HG02642 (cell line): ENCODE measurements around the gene KITLG.
"Not testable (repeated sequence)": the region's sequence is repeated elsewhere in the genome, so short reads cannot be mapped to it uniquely, and the experiment has no call there.

Experiments
- ATAC-seq: cut with Tn5 transposase; IDR thresholded peaks from one replicate; pipeline ENCODE4 v1.9.1; 2021; ENCODE audit warnings: mild to moderate bottlenecking; ENCODE audit not compliant: unreplicated experiment, poor library complexity

Gene KITLG

DNA sequence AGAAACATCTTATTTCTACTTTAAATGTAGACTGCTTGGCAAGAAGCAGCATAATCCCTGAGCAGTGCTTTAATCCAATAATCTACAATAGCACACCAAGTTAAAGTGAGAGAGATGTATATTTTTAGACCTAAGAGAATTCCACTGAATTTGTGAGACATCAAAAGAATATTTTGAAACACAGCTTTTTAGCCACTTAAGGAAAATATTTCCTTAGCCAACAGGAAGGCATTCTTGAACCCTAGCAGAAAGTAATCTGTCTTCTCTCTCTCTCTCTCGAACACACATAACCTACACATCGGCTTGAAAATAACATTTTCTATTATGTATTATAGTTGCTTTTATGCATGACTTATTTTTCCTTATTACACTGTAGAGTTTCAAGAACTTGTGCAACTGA is 34.0 kb downstream of the KITLG start:
- no peak for ATAC-seq

DNA sequence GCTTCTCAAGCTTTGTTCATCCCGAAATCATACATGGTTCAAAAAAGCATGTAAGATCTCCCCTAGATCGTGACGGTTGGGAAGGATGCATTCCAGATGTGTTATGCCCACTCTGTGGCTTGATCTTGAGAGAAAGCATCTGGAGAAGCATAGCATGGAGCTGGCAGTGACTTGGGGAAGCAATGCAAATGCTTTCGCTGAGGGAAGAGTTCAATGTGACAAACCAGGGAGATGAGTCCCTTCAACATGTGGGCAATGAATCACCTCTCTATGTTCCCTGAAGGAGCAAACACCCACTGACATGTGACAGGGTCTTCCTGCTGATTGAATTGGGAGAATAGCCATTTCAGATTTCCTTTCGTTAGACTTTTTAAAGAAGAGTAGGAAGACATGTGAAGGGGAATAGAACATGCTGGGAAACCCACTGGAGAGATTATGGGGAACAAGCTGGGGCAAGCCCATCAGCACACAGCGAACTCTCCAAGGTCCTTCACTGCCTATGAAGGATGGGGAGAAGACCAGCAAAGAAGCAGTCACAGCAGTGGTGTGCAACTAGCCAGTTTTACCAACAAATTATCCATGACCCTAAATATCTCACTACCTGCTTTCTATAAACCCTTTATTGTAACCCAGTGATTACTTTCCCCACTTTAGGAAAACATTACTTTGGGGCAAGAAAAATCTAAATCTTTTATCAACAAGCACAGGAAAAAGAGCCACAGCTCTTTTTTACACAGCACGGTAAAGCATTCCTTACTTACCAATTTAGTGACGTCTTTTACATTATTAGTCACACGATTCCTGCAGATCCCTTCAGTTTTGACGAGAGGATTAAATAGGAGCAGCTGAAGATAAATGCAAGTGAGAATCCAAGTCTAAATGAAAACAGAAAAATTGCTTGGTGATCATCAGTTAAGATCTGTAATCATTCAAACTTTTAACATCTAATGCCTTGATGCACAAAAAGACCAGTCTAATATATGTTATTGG is 35.0 kb downstream of the KITLG start:
- no peak for ATAC-seq

DNA sequence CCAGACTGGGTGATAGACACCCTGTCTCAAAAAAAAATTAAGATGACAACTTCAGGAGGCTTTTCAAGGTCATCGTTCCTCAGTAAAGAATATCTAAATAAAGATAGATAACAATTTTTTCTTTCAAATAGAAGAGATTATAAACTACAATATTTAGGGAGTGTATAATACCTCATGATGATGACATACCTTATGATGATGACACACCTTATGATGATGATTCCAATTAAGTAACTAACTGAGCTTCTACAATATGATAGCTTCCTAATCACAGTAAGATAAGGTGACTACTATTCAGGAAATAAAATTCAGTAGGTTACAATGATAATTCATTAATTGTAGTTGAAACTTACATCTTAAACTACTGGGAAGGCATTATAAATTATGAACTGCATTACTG is 40.4 kb downstream of the KITLG start:
- no peak for ATAC-seq

DNA sequence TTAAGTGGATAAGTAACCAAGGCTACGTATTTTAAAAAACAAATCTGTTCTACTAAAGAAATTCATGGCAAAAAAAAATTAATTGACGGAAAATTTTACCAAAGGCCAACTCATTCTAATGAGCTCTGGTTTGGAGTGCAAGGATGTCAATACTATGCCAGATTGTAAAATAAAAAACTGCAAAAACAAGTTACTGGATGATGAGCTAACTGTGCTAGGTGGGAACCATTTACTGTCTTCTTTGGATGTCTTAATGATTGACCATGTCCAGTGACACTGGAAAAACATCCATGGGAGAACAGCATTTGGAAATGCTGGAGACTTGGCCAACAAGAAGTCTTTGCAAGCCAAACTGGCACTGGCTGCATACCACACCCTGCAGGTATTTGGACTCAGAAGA is 41.6 kb downstream of the KITLG start:
- no peak for ATAC-seq

DNA sequence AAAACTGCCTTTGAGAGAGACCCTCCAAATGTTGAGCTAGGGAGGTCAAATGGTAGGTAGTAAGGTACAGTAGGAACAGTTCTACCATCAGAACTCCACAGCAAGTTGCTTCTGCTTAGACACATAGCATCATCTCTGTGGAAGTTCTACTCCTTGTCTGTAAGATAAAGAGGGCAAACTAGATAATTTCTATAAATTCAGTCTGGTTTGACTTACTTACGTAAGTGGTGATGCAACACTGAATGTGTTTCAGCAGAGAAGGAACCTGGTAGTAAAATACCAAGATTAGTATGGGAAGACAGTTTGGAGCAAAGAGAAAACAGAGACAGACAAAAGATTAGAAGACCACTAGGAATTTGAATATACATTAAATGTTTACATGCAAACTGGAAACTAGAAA is 42.0 kb downstream of the KITLG start:
- no peak for ATAC-seq

DNA sequence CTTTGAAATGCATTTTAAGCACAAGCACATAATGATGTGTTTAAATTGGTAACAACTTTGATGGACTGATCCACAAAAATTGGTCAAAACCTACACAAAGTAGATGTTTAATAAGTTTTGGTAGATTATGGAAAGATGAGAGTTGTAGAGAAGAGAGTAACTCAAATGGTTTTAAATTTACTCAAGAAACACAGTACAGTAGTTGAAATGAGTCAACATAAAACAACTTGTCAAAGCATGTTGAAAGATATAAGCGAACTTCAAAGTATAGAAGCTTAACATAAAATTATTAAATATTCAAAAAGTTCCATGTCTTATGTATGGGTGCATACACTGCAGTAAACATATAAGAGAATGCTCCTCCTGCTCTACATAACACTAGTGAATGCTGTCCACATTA is 49.4 kb downstream of the KITLG start:
- no peak for ATAC-seq

DNA sequence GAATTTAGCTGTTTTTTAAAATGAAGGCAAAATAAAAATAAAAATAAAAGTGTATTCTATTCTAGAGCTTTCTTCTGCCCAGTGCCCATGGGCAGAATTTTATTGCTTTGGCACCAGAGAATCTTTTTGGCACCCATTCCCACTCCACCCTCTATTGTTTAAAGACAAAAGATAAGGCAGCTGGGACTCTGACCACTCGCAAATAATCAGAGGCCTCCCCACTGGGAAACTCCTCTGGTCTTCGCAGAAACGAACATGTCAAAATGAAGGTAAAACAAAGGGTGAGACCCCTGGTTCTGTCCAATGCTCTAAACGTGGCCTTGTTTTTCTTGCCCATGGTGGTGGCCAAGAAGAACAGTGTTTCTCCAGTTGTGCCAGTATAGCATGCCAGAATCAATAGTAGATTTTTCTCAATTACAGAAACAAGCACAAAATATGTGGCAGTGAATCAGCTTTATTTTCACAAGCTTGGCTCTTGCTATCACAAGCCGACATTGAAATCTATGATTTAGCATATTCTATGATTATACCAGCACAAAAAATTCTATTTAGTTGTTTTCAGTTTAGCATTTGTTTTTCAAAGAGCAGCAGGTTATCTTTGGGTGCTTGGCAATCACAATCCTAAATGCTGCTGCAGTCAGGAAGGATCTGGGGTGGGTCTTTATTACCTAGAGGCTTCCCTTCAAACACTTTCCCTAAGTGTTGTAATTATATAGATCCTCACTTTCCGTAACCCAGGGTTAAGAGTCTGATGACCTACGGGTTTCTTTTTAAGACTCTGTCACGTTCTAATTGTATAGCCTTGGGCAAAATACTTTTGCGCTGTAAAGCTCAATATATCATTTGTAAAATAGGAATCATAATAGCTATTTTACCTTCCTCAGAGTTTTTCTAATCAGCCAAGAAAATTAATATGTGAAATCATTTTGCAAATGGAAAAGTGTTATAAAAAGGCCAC is 50.5 kb downstream of the KITLG start:
- no peak for ATAC-seq

DNA sequence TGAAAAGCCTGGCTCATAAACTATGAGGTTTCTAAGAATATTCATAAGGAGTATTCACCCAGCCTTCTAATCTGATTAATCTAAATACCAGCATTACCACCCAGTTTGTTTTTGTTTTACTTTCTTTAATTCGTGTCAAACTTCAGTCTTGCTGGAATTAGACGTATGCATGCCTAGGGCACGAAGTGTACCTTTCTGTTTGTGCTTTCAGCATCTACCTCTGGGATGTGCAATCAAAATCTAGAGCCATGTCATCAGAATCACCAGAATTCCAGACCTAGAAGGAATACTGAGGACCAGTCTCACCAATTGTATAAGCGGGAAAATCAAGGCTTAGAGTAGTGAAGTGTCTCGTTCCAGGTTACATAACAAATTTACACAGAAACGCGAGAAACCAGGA is 57.3 kb downstream of the KITLG start:
- no peak for ATAC-seq

DNA sequence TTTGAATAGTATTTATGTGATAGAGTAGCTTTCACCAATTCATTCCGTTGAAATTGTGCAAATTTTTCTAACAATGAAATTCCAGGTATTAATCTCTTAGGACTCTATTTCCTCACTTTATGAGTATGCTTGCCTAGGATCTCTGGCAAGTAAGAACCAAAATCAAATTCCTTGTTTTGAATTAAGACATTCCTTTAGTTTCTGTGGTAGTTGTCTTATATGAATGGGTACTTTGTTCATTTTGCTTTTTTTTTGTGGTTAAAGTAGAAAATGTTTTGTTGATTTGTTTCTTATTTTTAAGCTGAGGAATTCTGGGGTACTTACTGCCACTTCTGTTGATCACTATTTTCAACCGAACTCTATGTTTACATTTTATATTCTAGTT is 59.8 kb downstream of the KITLG start:
- ATAC-seq, result no peak

DNA sequence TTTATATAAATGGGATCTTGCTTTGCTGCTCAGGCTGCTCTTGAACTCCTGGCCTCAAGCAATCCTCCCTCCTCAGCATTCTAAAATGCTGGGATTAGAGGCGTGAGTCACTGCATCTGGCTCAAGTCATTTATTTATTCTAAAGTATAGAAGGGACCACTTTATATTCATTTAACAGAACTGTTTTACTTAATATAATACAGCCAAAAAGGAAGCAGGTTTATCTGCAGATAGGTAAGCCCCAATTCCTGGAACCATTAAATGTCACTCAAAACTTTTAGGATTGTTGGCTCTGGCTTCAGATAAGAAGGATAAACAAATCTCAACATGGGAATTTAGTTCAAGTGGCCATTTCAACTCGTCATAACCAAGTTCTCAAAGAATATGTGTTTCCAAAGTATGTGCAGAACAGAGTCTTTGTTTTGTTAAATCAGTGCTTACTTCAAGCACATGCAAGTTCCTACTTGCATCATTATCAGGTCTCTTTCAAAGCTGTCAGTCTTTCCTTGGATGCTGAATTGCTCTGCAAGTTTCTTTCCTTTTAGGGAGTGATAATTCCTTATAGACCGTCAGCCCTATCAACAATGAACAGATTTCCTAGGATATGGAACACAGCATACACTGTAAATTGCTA is 60.4 kb downstream of the KITLG start:
- no peak for ATAC-seq

DNA sequence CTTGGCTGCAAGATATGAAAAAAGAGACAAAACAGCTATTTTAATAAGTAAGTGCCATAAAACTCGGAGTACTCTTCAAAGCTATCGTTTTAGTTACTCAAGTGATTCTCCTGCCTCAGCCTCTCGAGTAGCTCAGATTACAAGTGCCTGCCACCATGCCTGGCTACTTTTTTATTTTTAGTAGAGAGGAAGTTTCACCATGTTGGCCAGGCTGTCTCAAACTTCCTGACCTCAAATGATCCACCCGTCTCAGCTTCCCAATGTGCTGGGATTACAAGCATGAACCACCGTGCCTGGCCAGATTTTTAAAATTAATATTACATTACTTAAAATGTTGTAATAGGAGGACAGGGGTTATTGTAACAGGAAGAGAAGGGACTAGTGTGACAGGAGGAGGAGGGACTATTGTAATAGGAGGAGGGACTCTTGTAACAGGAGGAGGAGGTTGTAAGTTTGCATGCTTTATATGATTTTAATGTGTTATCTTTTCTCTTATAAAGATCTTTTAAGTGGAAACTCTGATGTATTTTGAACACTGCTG is 61.3 kb downstream of the KITLG start:
- ATAC-seq, result no peak

DNA sequence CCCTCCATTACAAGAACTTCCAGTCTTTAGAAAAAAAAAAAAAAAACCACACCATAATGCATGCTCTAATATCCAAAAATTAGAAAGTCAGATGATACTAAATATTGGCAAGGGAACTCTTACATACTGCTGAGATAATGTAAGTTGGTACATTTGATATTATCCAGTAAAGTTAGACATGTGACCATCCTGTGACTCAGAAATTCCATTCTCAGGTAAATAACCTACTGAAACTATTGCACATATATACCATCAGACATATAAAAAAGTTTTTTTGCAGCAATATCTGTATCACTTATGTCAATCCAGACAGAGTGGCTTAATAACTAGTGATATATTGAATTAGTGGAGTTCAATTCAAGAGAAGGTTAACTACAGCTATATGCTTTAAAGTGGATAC is 63.5 kb downstream of the KITLG start:
- ATAC-seq, result no peak

DNA sequence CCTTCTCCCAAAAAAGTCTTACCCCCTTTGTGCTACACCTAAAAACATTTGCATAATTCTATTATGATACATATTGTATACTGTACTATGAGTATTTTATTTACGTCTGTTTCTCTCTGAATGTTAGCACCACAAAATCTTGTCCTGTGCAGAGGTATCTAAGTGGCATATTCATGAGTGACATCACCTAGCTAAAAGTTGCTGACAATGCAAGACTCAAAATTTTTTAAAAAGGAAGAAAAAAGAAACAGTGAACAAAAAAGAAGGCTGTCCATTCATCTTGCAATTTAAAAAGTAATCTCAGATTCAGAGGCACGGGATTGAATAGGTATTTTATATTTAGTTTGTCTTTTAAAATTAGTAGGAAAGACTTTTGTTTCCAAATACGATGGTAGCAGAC is 69.4 kb downstream of the KITLG start:
- ATAC-seq, result no peak

DNA sequence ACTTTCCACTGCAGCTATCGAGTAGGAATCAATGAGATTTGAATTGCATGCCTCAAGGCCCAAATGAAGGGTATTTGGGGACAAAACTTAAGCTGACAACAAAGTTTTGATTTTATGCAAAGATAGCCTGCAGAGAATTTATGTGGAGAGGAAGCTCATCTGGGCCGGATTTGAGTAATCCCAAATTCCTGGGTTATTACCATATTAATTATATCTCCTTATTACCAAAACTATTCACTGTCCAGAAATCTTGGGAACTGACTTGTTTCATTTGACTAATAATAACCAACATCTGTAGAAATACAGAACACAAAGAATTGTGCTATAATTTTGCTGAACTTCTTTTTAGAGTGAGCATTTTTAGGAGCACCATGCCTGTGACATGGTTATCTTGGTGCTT is 70.4 kb downstream of the KITLG start:
- no peak for ATAC-seq

DNA sequence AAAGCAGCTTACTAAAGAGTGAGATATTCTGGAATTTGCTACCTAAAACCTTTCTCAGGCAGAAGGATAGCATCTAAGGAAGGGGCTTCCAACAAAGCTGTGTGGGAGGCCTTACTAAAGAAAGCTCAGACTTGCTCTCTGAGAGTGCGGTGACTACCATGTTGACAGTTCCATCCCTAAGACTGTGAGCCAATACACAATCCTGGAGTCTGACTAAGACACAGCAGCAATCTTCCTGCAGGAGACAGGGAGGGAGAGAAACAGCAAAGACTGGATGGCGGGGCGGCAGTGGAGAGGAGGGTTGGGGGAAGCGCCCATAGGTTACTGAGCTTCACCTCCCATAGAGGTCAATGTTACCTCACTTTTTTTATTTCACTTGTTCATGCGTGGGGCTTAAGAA is 70.9 kb downstream of the KITLG start:
- ATAC-seq, result no peak

DNA sequence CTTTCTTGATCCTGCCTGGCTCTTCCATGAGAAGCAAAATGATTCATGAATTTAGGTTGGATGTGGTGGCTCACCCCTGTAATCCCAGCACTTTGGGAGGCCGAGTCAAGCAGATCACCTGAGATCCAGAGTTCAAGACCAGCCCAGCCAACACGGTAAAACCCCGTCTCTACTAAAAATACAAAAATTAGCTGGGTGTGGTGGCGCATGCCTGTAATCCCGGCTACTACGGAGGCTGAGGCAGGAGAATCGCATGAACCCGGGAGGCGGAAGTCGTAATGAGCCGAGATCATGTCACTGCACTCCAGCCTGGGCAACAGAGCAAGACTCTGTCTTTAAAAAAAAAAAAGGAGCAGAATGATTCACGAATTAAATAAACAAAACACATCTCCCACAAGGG is 72.4 kb downstream of the KITLG start:
- not testable (repeated sequence) for ATAC-seq

DNA sequence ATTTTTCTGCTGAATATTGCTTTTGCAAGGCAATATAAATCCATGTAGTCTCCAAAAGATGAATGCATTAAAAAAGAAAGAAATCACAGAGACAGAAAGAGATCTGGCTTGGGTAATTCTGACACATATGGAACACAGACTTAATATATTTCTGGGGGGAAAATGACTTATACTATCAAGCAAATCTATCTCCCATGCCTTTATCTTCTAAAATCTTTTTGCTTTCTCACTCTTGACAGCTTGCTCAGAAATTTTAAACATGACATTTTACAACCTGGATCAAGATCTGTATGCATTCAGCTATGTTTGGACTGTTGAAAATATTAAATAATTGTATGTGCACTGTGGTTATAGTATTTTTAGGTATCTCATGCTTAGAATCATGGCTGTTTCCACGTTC is 73.0 kb downstream of the KITLG start:
- ATAC-seq, result no peak

DNA sequence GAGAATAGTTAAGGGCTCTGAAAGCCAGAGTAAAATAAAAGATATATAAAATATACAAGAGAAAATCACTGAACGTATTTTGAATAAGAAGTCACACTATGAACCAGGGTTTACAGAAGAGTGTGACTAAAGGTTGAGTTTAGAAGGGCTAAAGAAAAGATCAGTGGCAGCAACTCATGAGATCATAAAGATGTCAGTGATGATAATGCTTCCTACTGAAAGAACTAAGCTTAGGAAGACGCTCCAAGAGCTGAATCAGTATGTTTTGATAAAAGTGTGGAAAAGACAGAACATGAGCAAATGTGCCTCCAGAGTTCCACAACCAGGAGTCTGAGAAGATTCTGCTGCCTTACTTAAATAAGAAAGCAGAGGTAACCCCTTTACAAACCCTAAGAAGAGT is 74.6 kb downstream of the KITLG start:
- no peak for ATAC-seq

DNA sequence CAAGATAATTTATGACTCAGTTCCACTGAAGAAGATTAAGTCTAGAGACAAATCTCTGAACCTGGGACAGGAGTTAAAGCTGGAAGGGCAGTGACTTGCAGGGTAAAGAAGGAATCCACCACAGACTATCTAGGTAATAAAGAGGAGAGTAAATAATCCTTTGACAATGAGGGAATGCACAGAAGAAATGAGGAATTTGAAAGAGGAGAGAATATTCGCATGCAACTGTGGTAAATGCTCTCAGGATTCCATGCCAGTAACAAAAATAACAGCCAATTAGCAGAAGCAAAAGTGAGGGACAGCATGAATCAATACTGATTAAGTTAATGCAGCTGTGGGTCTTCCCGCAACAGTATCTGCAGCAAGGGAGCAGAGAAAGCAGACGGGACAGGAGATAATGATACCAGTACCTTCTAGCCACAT is 77.0 kb downstream of the KITLG start:
- ATAC-seq, result no peak
